K562 (cell line): ENCODE measurements around the gene ANKRD61. TPM values are rescaled to one million over a fixed set of nuclear protein-coding genes. Genes with fewer than 3 reads are reported as not detected.

Experiments
- BRF1 ChIP-seq: IDR thresholded peaks from 3 replicates; pipeline ENCODE4 v1.6.1; 2011; ENCODE audit warnings: borderline replicate concordance, mild to moderate bottlenecking; ENCODE audit not compliant: insufficient read length; ENCODE audit errors: extremely low read depth
- CBX1 ChIP-seq: sonication (generic); IDR thresholded peaks from 2 replicates; pipeline ENCODE4 v1.6.1; 2016; ENCODE audit warnings: antibody characterized with exemption, low read depth, mild to moderate bottlenecking
- DEAF1 ChIP-seq: fragments of 450-650 bp; formaldehyde crosslinking; IDR thresholded peaks from 2 replicates; pipeline ENCODE4 v1.4.0; 2020; ENCODE audit warnings: mild to moderate bottlenecking, moderate library complexity
- EGR1 ChIP-seq: fragments of 450-650 bp; conservative IDR thresholded peaks from 2 replicates; pipeline ENCODE4 v1.6.1; 2017; ENCODE audit warnings: mild to moderate bottlenecking
- FOXM1 ChIP-seq, 2 experiments: fragments of 450-650 bp in 1 of 2; sonication (generic) in 1 of 2; formaldehyde crosslinking in 1 of 2; IDR thresholded peaks; 2 replicates each; pipeline versions ENCODE4 v1.6.1 to v1.9.0; 2017 to 2022; ENCODE audit warnings: low read depth in 2 of 2, mild to moderate bottlenecking in 2 of 2, missing genetic modification reagents in 1 of 2, moderate library complexity in 1 of 2
- GTF2E2 ChIP-seq: fragments of 200-800 bp; sonication (Bioruptor generic); IDR thresholded peaks from 2 replicates; pipeline ENCODE4 v1.6.1; 2016; ENCODE audit warnings: missing genetic modification characterization, missing compliant biosample characterization
- IRF2 ChIP-seq: sonication (generic); formaldehyde crosslinking; IDR thresholded peaks from 2 replicates; pipeline ENCODE4 v1.8.1; 2022; ENCODE audit warnings: mild to moderate bottlenecking, missing genetic modification reagents
- RBBP5 ChIP-seq: fragments of 200-600 bp; sonication (generic); IDR thresholded peaks from 2 replicates; pipeline ENCODE4 v1.6.1; 2012; ENCODE audit warnings: borderline replicate concordance, mild to moderate bottlenecking, low read length, control low read depth, inconsistent platforms; ENCODE audit not compliant: insufficient read depth, poor library complexity, severe bottlenecking
- RCOR1 ChIP-seq, 2 experiments: IDR thresholded peaks; 2 replicates each; pipeline ENCODE4 v1.6.1; 2012; ENCODE audit warnings: low read depth in 2 of 2, low read length in 2 of 2, borderline replicate concordance in 1 of 2, improper control_type of control experiment in 1 of 2
- TAF7 ChIP-seq: fragments of 450-650 bp; IDR thresholded peaks from 2 replicates; pipeline ENCODE4 v1.6.1; 2016; ENCODE audit warnings: missing genetic modification characterization, missing compliant biosample characterization
- TCF15 ChIP-seq: fragments of 250-450 bp; sonication (Bioruptor Pico); IDR thresholded peaks from 2 replicates; pipeline ENCODE4 v1.8.0; 2022; ENCODE audit warnings: moderate library complexity, mild to moderate bottlenecking, inconsistent platforms
- ZNF174 ChIP-seq: fragments of 250-450 bp; sonication (Bioruptor Pico); IDR thresholded peaks from 2 replicates; pipeline ENCODE4 v1.4.0; 2020; ENCODE audit warnings: mild to moderate bottlenecking
- polyA plus RNA-seq, 8 experiments: library from polyadenylated mRNA; depleted of rRNA in 4 of 8; stranded (reverse) in 5 of 8; unstranded in 3 of 8; fragments of >200 nt; fragmentation: Nextera tagmentation in 2 of 8; fragmentation: Illumina TruSeq in 1 of 8; extraction: Ambion mirVana in 2 of 8; extraction: Trizol in 1 of 8; gene quantifications; 2 replicates each; pipeline versions ENCODE4 v1.2.1 to v1.2.3, GENCODE V29; 2011 to 2014; ENCODE audit warnings: inconsistent platforms in 1 of 8, missing spikeins in 1 of 8
- total RNA-seq, 7 experiments: library from RNA; depleted of rRNA in 6 of 7; stranded (reverse); fragments of >200 nt in 6 of 7; fragmentation: Illumina TruSeq in 2 of 7; extraction: Trizol in 2 of 7; gene quantifications; 2 replicates each; pipeline versions ENCODE4 v1.2.1 to v1.2.3, GENCODE V29; 2011 to 2021; ENCODE audit warnings: low replicate concordance in 1 of 7
- TF ChIP-seq, protein P1 (sequence below): sonication (generic); formaldehyde crosslinking; IDR thresholded peaks from 2 replicates; pipeline ENCODE4 v1.8.0; 2022; ENCODE audit warnings: mild to moderate bottlenecking, missing genetic modification reagents
- TF ChIP-seq, protein P2 (sequence below): fragments of 250-450 bp; sonication (Bioruptor Pico); IDR thresholded peaks from 2 replicates; pipeline ENCODE4 v1.8.0; 2022; ENCODE audit warnings: inconsistent platforms
- TF ChIP-seq, protein P3 (sequence below): fragments of 450-650 bp; IDR thresholded peaks from 2 replicates; pipeline ENCODE4 v1.6.1; 2017; ENCODE audit warnings: antibody characterized with exemption, mild to moderate bottlenecking

Gene ANKRD61
- total and polyA plus RNA-seq, 9 of the 15 experiments (the other 6 are each of a cell fraction or from before 2014, with no cell fraction given), result 0.08 to 0.11 (median 0.09) TPM; not detected in 5

DNA sequence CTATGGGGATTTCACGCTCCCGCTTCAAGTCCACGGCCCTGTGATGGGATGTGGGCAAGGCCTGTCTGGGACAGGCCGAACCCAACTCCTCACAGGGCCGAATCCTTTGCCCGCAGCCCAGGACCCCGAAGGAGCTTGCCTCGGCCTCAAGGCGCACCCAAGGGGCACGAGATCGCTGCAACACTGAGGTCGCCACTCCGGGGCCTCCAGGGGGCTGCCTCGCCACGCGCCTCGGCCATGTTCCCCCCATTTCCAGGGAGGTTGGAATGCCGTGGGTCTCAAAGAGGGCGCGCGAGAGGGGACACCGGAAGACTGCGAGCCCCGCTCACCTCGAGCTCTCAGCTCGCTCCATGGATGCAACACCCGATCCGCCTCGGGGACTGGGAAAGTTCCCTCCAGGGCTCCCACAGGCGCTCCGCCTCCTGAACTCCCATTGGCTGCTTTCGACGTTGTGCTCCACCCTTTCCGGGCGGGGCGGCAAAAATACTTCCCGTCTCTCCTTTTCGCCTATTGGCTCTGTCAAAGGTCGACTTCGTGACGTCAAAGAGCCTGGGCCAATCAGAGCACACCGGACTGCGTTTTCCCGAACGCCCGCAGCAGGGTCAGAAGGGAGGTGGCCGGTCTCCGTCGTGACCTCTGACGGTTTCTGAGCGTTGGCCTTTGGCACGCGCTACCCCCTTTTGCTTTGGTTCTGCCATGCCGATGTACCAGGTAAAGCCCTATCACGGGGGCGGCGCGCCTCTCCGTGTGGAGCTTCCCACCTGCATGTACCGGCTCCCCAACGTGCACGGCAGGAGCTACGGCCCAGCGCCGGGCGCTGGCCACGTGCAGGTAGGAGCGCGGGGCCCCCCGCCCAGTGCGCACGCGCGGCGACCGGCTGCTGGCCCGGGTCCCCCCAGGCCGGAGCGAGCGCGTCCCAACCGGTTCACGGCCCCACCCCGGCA lies 22.2 kb upstream of the ANKRD61 start, which contains the start of the genes AIMP2 and PMS2 (continued):
- TF ChIP-seq, protein P1, sequence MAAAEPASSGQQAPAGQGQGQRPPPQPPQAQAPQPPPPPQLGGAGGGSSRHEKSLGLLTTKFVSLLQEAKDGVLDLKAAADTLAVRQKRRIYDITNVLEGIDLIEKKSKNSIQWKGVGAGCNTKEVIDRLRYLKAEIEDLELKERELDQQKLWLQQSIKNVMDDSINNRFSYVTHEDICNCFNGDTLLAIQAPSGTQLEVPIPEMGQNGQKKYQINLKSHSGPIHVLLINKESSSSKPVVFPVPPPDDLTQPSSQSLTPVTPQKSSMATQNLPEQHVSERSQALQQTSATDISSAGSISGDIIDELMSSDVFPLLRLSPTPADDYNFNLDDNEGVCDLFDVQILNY (CRISPR knock-in tag), result peak; percentile 83; the same call in 1 of the 2 replicates
- TF ChIP-seq DEAF1 (0 out of 2 replicates have a peak, but pooled peaks have one; percentile 23), TAF7 (tag) (peak; percentile 78), CBX1 (0 out of 2 replicates have a peak, but pooled peaks have one; percentile 57), TCF15 (CRISPR knock-in tag) (peak; percentile 68; the same call in 1 of the 2 replicates), BRF1 (no peak), EGR1 (no peak), RBBP5 (peak; percentile 26), RCOR1 (IDR thresholded peaks at IDR 0.05; ENCODE audit: borderline replicate concordance in 1 of 2, low read depth in 2 of 2, low read length in 2 of 2) (no peak), GTF2E2 (tag) (peak; percentile 79), IRF2 (CRISPR knock-in tag) (no peak), FOXM1 (IDR thresholded peaks at IDR 0.05; ENCODE audit: low read depth) (peak; percentile 77), FOXM1 (CRISPR knock-in tag; IDR thresholded peaks at IDR 0.05; ENCODE audit: low read depth) (peak; percentile 95), ZNF174 (CRISPR knock-in tag) (no peak)
- TF ChIP-seq, protein P2, sequence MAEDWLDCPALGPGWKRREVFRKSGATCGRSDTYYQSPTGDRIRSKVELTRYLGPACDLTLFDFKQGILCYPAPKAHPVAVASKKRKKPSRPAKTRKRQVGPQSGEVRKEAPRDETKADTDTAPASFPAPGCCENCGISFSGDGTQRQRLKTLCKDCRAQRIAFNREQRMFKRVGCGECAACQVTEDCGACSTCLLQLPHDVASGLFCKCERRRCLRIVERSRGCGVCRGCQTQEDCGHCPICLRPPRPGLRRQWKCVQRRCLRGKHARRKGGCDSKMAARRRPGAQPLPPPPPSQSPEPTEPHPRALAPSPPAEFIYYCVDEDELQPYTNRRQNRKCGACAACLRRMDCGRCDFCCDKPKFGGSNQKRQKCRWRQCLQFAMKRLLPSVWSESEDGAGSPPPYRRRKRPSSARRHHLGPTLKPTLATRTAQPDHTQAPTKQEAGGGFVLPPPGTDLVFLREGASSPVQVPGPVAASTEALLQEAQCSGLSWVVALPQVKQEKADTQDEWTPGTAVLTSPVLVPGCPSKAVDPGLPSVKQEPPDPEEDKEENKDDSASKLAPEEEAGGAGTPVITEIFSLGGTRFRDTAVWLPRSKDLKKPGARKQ (CRISPR knock-in tag), result no peak
- TF ChIP-seq, protein P3, sequence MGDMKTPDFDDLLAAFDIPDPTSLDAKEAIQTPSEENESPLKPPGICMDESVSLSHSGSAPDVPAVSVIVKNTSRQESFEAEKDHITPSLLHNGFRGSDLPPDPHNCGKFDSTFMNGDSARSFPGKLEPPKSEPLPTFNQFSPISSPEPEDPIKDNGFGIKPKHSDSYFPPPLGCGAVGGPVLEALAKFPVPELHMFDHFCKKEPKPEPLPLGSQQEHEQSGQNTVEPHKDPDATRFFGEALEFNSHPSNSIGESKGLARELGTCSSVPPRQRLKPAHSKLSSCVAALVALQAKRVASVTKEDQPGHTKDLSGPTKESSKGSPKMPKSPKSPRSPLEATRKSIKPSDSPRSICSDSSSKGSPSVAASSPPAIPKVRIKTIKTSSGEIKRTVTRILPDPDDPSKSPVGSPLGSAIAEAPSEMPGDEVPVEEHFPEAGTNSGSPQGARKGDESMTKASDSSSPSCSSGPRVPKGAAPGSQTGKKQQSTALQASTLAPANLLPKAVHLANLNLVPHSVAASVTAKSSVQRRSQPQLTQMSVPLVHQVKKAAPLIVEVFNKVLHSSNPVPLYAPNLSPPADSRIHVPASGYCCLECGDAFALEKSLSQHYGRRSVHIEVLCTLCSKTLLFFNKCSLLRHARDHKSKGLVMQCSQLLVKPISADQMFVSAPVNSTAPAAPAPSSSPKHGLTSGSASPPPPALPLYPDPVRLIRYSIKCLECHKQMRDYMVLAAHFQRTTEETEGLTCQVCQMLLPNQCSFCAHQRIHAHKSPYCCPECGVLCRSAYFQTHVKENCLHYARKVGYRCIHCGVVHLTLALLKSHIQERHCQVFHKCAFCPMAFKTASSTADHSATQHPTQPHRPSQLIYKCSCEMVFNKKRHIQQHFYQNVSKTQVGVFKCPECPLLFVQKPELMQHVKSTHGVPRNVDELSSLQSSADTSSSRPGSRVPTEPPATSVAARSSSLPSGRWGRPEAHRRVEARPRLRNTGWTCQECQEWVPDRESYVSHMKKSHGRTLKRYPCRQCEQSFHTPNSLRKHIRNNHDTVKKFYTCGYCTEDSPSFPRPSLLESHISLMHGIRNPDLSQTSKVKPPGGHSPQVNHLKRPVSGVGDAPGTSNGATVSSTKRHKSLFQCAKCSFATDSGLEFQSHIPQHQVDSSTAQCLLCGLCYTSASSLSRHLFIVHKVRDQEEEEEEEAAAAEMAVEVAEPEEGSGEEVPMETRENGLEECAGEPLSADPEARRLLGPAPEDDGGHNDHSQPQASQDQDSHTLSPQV, result peak; percentile 99
